ENCODE results near the gene CCDC85C. TPM values are rescaled to one million over a fixed set of nuclear protein-coding genes. Genes with fewer than 3 reads are reported as not detected.

The CCDC85C gene
- total and polyA plus RNA-seq, 2 of the 4 experiments (the other 2 are of a cell fraction) = 16.0 to 19.0 TPM

DNA sequence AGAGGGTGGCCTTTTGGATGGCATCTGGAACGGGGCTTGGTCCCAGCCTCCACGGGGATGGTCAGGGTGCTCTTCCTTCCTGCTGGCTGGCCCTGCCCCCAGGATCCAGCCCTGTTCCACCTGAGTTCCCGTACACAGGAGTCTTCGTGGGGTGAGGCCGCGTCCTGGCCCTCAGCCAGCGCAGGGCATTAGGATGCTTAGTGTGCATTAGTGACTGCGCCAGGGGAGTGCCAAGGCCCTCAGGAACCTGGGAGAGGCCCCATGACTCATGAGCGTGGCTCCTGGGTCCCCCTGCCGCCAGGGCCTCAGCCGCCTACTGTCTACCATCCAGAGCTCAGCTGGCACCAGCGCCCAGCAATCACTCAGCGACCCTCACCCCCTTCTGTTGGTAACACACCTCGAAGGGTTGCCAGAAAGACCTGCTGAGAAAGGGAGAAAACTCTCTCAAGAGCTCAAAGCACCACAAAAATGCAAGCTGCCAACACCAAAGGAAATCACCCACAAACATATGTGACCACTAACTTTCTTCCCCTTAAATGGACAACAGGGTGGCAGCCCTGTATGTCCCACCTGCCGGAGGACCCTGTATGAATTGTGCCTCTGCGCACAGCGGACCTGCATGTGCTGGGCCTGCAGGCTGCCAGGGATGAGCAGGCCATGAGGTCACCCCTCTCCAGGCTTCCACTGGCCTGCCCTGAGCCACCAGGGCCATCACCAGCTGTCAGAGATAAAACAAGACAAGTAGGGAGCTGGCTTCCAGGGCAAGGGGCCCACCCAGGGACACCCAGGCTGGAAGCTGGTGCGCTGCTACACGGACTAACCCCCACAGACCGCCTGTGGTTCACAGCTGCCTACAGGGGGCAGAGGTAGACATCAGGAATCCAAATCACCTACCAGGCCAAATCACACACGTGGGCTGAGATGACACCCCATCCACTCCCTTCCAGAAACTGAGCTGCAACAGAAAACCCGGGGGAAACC is 28.7 kb downstream of the CCDC85C start:
- H3K9me3 ChIP-seq (ENCODE audit: control insufficient read depth, insufficient read depth, low read length) = no peaks in the 10 kb centered on the region
- H3K9ac ChIP-seq (ENCODE audit: low read depth, low read length) = no peak overlapping the region
- no peaks in the 10 kb centered on the region for H3K36me3 ChIP-seq (ENCODE audit: control insufficient read depth, insufficient read depth, low read length)
- peak overlapping the region; percentile 39 for H3K27ac ChIP-seq (ENCODE audit: insufficient read depth, low read length)
- ChIA-PET POLR2A (ENCODE audit: unreplicated experiment) (no interaction called here), CTCF (interaction anchor here (1.0 to 1.6 kb wide), 3 partner anchors 29 to 46 kb away, joined by 3 read pairs; partner anchors contain the start of gene CCDC85C)
- ATAC-seq (ENCODE audit: low read depth) = no peak
- H3K4ac ChIP-seq (ENCODE audit: low read depth, low read length) = peak overlapping the region; percentile 96
- peak overlapping the region; percentile 88 for H2BK5ac ChIP-seq (ENCODE audit: low read depth, low read length, poor library complexity, severe bottlenecking)
- peak overlapping the region; percentile 98 for H2AK9ac ChIP-seq (replicated peaks; ENCODE audit: low read depth, low read length, poor library complexity)
- peak overlapping the region; percentile 80 for H3K14ac ChIP-seq (replicated peaks; ENCODE audit: low read depth, low read length)
- TF ChIP-seq RAD21 (IDR thresholded peaks at IDR 0.05; ENCODE audit: low read length) = 0 out of 2 replicates have a peak, but pooled peaks have one; percentile 5
- TF ChIP-seq, protein P1, sequence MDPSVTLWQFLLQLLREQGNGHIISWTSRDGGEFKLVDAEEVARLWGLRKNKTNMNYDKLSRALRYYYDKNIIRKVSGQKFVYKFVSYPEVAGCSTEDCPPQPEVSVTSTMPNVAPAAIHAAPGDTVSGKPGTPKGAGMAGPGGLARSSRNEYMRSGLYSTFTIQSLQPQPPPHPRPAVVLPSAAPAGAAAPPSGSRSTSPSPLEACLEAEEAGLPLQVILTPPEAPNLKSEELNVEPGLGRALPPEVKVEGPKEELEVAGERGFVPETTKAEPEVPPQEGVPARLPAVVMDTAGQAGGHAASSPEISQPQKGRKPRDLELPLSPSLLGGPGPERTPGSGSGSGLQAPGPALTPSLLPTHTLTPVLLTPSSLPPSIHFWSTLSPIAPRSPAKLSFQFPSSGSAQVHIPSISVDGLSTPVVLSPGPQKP (IDR thresholded peaks at IDR 0.05; ENCODE audit: borderline replicate concordance, low read depth, low read length) = no peak
- peaks cover 70% of the 10 kb centered on the region for H3K4me1 ChIP-seq (ENCODE audit: control insufficient read depth, insufficient read depth, low read length)
- no TSS peak for BruUV-seq (replicated peaks)
- H2BK120ac ChIP-seq (ENCODE audit: low read depth, low read length) = peak overlapping the region; percentile 97
- H3K56ac ChIP-seq (ENCODE audit: extremely low read depth, insufficient read depth, low read length) = peak overlapping the region; percentile 46; the same call in 1 of the 2 replicates
- H2AFZ ChIP-seq (replicated peaks; ENCODE audit: low read length, poor library complexity) = peak overlapping the region; percentile 81
- peak overlapping the region; percentile 24 for H4K5ac ChIP-seq (ENCODE audit: low read depth, low read length)
- H3K79me1 ChIP-seq (ENCODE audit: low read depth in 1 of 2, low read length in 2 of 2) = peaks cover 37 to 94% of the 10 kb centered on the region in 2 experiments
- peaks cover 30% of the 10 kb centered on the region for H4K20me1 ChIP-seq (ENCODE audit: insufficient read depth, low read length)
- H2BK20ac ChIP-seq (ENCODE audit: low read depth, low read length) = peak overlapping the region; percentile 96
- peak overlapping the region; percentile 96 for H2AK5ac ChIP-seq (ENCODE audit: low read depth, low read length)
- H4K8ac ChIP-seq (ENCODE audit: low read depth in 2 of 2, low read length in 2 of 2) = peak overlapping the region; percentile 54 to 69
- peak; percentile 19 for DNase-seq
- H3K4me3 ChIP-seq (ENCODE audit: insufficient read depth, low read depth, low read length) = no peak overlapping the region
- H3K18ac ChIP-seq (ENCODE audit: low read depth, low read length) = peak overlapping the region; percentile 40
- H3K23ac ChIP-seq (ENCODE audit: low read depth, low read length) = peak overlapping the region; percentile 78
- in situ Hi-C loops (cut with MboI; ENCODE audit: low sequenced_read_pairs) (no loop called here), intact Hi-C loops (cut with micrococcal nuclease) (no loop called here), dilution Hi-C loops (cut with HindIII; ENCODE audit: low sequenced_read_pairs, unreplicated experiment) (no loop called here)
- peak overlapping the region; percentile 56; the same call in 1 of the 2 replicates for H3K4me2 ChIP-seq (ENCODE audit: low read depth, low read length)
- no peaks in the 10 kb centered on the region for H3K27me3 ChIP-seq (ENCODE audit: control insufficient read depth, insufficient read depth, low read length)
- peak overlapping the region; percentile 35; the same call in 2 of the 3 replicates for H2BK15ac ChIP-seq (ENCODE audit: low read depth, low read length)
- WGBS, 2 experiments (ENCODE audit: extremely low coverage in 2 of 2, insufficient read length in 1 of 2) = 68% methylated on average over 7 of the region's 22 CpGs; no CpG with 5 or more reads in 1 of the 2 experiments
- peak overlapping the region; percentile 98 for H4K91ac ChIP-seq (ENCODE audit: insufficient read depth, low read depth, low read length)
- peaks cover 45% of the 10 kb centered on the region for H3K9me1 ChIP-seq (ENCODE audit: insufficient read depth, low read length)
